ENCODE measurements around the gene SLC35F5.

GRCh38 chr2:113767811-113768460, 11.5 kb upstream of the SLC35F5 start:
- TF ChIP-seq REST (IDR thresholded peaks at IDR 0.05; ENCODE audit: unreplicated experiment) (no peak), EZH2 (IDR thresholded peaks at IDR 0.05; ENCODE audit: low read depth, unreplicated experiment) (no peak), EZH2phosphoT487 (IDR thresholded peaks at IDR 0.05; ENCODE audit: unreplicated experiment) (no peak), JUNB (IDR thresholded peaks at IDR 0.05; ENCODE audit: unreplicated experiment) (no peak), POLR2AphosphoS5 (IDR thresholded peaks at IDR 0.05; ENCODE audit: low read depth) (no peak), CREB1 (CRISPR knock-in tag; IDR thresholded peaks at IDR 0.05; ENCODE audit: low read depth) (no peak), ZNF331 (CRISPR knock-in tag; IDR thresholded peaks at IDR 0.05; ENCODE audit: low read depth) (no peak)
- TF ChIP-seq, protein P1, sequence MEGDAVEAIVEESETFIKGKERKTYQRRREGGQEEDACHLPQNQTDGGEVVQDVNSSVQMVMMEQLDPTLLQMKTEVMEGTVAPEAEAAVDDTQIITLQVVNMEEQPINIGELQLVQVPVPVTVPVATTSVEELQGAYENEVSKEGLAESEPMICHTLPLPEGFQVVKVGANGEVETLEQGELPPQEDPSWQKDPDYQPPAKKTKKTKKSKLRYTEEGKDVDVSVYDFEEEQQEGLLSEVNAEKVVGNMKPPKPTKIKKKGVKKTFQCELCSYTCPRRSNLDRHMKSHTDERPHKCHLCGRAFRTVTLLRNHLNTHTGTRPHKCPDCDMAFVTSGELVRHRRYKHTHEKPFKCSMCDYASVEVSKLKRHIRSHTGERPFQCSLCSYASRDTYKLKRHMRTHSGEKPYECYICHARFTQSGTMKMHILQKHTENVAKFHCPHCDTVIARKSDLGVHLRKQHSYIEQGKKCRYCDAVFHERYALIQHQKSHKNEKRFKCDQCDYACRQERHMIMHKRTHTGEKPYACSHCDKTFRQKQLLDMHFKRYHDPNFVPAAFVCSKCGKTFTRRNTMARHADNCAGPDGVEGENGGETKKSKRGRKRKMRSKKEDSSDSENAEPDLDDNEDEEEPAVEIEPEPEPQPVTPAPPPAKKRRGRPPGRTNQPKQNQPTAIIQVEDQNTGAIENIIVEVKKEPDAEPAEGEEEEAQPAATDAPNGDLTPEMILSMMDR (conservative IDR thresholded peaks at IDR 0.05; ENCODE audit: low read depth in 2 of 2), result no peak

Data from GM23338 (cell line).